Kidney tubule cell (primary cell): ENCODE results near the gene APOA1.
"Not testable (repeated sequence)": the region's sequence is repeated elsewhere in the genome, so short reads cannot be mapped to it uniquely, and the experiment has no call there.

Source experiments
- DNase-seq: peaks from one replicate; pipeline ENCODE4 v3.0.0-alpha.2; 2018; ENCODE audit warnings: low spot score

Gene APOA1

GRCh38 chr11:116857936-116858335, 20.5 kb upstream of the APOA1 start:
- DNase-seq = no peak

DNA sequence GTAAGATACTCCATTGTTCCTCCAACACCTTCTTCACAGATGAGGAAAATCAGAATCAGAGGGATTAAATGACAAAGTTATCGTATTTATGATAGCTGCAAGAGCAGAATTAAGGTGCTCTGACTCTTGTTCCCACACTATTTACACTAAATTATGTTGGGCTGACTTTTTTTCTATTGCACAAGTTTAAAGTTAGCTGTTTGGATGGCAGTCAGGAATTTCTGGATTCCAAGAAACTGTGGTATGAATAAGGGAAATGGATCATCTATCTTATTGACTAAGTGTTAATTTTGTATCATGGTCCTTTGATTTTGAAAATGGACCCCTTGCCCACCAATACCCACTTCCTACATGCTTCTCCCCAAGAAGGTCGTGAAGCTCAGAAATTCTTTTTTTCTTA, 19.9 kb upstream of the APOA1 start:
- no peak for DNase-seq

DNA sequence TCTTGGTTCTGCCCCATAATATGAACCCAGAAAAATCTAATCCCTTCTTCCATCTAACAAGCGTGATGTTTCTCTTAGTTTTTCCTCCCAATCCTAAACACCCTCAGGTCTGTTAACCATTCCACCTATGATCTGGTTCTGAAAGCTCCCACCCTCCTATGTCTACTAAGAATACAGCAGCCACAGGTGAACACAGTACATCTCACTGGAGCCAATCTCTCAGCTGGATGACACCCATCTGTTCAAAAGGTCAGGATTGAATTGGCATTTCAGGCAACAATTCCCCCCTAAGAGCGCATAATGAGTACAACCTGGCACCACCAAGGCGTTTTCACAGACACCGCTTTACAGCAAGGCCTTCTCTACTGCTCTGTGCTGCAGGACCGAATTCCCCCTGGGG, 19.0 kb upstream of the APOA1 start:
- no peak for DNase-seq

DNA sequence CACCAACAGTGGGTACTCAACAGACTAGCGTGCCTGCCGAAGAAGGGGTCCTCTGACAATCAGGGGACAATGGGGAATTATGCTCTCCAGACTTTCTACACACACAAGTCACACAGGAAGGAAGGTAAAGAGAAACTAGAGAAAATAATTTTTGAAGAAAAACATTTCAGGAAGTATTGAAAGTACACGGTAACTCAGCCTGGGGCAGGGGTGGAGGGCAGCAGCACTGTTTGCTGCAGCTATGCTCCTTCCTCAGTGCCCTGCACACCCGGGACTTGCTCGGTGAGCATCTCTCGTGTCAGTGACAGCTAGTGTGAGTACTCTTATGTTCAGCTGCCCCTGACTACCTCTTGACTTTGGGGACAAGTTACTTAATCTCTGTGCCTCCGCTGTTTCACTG, 18.0 kb upstream of the APOA1 start:
- DNase-seq = no peak

DNA sequence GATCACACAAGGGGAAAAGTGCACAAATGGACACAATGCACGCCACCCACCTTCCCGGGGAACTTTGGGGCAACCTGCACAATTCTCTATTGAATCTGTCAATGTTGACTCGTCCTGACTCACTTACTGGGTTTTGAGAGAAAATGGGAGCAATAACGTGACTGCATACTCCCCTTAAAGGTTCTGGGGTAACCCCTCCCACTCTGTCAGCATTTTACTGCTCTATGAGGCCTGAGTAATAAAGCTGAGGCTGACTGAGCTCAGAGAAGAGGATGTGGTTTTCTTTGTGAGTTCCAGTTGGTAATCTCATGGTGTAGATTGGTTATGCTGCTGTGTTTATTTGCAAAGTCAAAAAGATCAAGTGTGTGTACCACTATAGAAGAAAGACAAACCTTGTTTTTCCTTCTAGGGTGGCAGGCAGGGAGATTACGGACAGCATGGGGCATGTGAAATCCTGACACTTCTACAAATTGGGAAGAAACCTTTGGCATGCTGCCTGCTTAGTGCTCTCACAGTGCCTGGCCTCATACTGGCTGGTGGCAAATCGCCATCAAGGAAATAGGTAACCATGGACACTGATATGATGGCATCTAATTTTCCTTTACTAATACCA, 16.1 kb upstream of the APOA1 start:
- peak; percentile 97 for DNase-seq

DNA sequence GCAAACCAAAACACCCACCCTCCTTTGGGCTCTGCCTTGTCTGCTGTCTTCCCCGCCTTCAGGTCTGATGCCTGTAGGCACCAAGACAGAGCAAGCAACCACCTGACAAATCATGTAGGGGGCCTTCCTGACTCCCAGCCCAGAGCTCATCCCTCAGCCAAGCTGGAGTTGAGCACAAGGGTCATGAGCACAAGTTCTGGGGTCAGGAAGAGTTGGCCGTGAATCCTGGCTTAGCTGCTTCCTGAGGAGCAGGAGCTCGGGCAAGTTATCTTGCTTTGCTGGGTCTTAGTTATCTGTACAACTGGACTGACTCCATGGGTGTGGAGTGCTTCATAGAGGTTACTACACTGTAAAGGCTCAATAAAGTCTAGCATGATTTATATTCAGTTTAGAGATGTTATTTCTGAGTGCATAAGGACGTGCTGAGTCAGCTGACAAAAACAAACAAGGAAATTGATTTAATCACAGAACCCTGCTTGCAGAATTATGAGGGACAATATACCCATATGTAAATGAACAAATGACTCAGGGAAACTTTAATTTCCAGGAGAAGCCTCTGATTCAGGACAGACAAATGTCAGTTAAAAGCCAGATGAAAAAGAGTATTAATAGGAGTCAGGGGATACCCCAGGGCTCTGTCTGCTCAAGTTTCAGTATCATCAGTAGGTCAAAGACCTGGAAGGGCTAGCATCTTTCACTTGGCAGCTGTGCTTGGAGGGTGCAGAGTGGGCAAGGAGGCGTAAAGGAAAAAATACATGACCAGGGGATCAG, 15.0 kb upstream of the APOA1 start:
- DNase-seq = peak; percentile 45

GRCh38 chr11:116851626-116852025, 14.2 kb upstream of the APOA1 start:
- DNase-seq = no peak

- no peak for DNase-seq
Measured at GRCh38 chr11:116849486-116849885, 12.1 kb upstream of the APOA1 start.

DNA sequence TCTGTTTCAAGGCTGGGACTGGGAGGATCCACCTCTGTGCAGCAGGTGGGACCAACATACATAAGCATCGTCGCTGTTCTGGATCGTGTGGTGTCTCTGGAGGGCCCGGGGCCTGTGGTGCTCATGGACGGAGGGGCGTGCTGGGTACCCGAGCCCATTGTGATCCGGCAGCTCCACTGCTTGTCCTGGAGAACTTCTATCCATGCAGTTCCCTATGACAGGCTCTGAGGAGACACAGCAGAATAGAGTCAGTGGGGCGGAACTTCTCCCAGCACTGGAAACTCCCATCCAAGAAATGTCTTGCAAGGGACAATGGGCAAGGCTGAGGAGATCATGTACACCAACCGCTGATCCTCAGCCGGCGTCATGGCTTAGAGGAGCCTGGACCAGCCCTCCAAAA, 11.6 kb upstream of the APOA1 start:
- no peak for DNase-seq

DNA sequence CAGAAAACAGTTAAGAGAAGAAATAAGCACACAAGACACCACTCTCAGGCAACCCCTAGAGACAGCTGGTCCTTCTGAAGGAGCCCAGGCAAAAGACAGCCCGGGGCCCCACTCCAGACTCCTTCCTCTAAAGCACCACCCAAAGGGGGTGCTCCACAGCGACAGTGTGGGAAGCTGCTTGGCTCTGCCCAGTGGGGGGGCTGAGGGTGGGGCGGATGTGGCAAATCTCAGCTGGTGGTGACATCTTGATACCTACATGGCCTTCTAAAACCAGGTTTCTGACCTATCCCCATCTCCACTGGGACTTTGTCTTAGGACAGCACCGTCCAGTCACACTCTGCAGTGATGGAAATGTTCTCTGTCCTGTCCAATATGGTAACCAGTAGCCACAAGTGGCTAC, 10.2 kb upstream of the APOA1 start:
- DNase-seq = no peak

DNA sequence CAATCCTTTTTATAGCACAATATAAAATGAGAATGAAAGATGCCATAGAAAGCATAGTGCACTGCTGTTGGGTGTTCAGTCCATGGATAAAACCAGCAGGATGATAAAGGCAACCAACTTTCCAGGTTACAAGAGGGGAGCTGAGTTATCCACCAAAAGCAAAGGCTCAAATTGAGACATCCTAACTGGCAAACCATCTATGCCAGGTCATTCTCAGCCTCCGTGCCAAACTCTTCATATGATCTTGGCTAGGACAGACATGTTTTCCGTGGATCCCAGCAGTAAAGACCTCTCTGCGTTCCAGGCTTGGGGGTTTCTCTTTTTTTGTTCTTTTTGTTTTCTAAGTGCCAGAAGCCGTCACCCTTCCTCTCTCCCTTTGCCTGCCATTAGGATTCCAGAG, 7.3 kb upstream of the APOA1 start:
- no peak for DNase-seq

GRCh38 chr11:116843661-116844060, 6.2 kb upstream of the APOA1 start:
- DNase-seq = no peak

- no peak for DNase-seq
Measured at GRCh38 chr11:116842909-116843308, 5.5 kb upstream of the APOA1 start.

DNA sequence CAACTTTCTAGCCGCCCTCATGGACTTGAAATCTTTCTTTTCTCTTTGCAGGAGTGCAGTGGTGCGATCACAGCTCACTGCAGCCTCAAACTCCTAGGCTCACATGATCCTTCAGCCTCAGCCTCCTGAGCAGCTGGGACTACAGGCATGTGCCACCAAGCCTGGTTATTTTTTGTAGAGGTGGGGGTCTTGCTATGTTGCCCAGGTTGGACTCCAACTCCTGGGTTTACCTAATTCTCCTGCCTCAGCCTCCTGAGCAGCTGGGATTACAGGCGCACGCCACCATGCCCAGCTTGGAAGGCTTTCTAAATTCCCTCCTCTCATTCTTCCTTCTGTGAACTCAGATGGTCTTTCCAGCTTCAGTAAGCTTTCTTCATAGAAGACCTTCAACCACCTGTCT, 4.7 kb upstream of the APOA1 start:
- DNase-seq = no peak

GRCh38 chr11:116840746-116841296, 3.4 kb upstream of the APOA1 start:
- DNase-seq = no peak

GRCh38 chr11:116840224-116840745, 2.9 kb upstream of the APOA1 start:
- no peak for DNase-seq

GRCh38 chr11:116838321-116839084, 1.1 kb upstream of the APOA1 start:
- DNase-seq = no peak

- DNase-seq = no peak
Measured at GRCh38 chr11:116836632-116836991, 810 bp downstream of the APOA1 start.

DNA sequence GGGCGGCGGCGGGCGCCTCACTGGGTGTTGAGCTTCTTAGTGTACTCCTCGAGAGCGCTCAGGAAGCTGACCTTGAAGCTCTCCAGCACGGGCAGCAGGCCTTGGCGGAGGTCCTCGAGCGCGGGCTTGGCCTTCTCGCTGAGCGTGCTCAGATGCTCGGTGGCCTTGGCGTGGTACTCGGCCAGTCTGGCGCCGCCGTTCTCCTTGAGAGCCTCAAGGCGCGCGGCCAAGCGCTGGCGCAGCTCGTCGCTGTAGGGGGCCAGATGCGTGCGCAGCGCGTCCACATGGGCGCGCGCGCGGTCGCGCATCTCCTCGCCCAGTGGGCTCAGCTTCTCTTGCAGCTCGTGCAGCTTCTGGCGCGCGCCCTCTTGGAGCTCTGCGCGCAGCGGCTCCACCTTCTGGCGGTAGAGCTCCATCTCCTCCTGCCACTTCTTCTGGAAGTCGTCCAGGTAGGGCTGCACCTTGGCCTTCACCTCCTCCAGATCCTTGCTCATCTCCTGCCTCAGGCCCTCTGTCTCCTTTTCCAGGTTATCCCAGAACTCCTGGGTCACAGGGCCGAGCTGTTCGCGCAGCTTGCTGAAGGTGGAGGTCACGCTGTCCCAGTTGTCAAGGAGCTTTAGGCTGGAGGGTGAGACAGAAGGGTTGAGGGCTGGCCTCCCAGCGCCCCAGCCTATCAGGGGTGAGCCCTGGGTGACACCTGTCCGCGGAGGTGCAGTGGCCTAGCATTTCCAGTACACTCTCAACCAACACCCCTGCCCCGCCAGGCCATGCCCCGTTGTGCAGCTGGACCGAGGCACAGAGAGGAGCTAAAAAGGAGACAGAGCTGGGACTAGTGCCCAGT, 1.4 kb downstream of the APOA1 start:
- DNase-seq = peak; percentile 93

DNA sequence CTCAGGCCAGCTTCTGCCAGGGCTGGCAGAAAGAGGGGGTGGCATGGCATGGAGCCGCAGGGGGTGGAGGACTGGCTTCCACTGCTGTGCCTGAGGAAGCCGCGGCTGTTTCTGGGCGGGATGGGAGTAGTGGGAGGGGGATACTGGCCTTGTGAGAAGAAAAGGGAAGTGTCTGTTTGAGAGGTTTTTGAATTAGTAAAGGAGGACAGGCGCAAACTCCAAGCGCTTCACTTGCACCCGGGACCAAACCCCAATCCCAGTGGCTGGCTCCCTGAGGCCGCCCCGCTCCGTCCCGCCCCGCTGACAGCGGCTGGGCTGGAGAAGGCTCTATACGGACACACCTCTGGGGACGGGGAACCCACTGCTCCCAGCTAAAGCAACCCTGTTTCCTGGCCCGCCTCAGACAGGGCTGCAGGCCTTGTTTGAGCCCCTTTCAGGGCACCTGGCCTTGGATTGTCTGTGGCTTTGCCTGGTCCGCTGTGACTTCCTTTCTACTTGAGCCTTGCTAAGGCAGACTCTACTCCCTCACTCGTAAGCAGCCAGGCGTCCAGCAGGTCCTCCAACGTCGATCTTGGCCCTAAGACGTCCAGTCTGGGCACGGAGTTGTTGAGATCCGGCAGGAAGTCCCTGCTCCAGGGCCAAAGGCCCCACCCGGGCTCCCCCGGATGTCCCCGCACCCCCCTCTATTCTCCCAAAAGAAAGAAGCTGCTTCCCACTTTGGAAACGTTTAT, 2.2 kb downstream of the APOA1 start:
- no peak for DNase-seq

- not testable (repeated sequence) for DNase-seq
Measured at GRCh38 chr11:116834535-116835041, 2.8 kb downstream of the APOA1 start.
